Ishikawa (cell line): Measurements from ENCODE around the gene SPOCK1.

Source experiments
- EGR1 ChIP-seq: IDR thresholded peaks from 2 replicates; pipeline ENCODE4 v1.6.1; 2012
- EP300 ChIP-seq: IDR thresholded peaks from 2 replicates; pipeline ENCODE4 v1.6.1; 2012; ENCODE audit warnings: borderline replicate concordance
- RAD21 ChIP-seq: IDR thresholded peaks from 2 replicates; pipeline ENCODE4 v1.6.1; 2012; ENCODE audit warnings: low read depth
- TAF1 ChIP-seq: IDR thresholded peaks from 2 replicates; pipeline ENCODE4 v1.6.1; 2012; ENCODE audit warnings: low read depth, mild to moderate bottlenecking
- TEAD4 ChIP-seq: IDR thresholded peaks from 2 replicates; pipeline ENCODE4 v1.6.1; 2012
- YY1 ChIP-seq: IDR thresholded peaks from 2 replicates; pipeline ENCODE4 v1.6.1; 2012; ENCODE audit warnings: low read depth
- TF ChIP-seq, protein P1 (sequence below): IDR thresholded peaks from 2 replicates; pipeline ENCODE4 v1.6.1; 2012

DNA sequence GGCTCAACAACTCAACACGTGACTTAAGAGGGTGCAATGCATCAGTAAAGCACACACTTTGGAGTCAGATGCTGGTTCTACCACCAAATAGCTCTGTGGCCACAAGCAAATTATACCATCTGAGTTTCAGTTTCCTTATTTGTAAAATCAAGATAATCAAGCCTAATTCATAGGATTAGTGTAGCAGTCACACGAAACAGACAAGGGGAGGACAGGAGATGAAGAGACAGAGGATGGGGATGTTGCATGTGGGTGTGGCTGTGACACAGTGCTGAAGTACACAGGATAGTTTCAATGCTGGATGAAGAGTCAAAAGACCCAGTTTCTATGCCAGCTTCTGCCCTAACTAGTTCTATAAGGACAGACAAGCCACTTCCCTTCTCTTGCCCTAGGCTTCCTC is 60.2 kb downstream of the SPOCK1 start:
- no peak for TF ChIP-seq EGR1
- no peak for TF ChIP-seq RAD21
- TF ChIP-seq EP300, result no peak
- TF ChIP-seq YY1, result no peak
- TF ChIP-seq TAF1, result no peak
- no peak for TF ChIP-seq TEAD4
- TF ChIP-seq, protein P1, sequence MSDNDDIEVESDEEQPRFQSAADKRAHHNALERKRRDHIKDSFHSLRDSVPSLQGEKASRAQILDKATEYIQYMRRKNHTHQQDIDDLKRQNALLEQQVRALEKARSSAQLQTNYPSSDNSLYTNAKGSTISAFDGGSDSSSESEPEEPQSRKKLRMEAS, result no peak
